ENCODE data around the gene ERI3.

GRCh38 chr1:44346184-44346583 is 8.9 kb downstream of the ERI3 start:
- TF ChIP-seq POLR2A (IDR thresholded peaks at IDR 0.05; ENCODE audit: low read length) (no peak), GATA1 (IDR thresholded peaks at IDR 0.05; ENCODE audit: low read depth, low read length) (no peak)
